Measurements from ENCODE around the gene PARD3B.

PARD3B gene

DNA sequence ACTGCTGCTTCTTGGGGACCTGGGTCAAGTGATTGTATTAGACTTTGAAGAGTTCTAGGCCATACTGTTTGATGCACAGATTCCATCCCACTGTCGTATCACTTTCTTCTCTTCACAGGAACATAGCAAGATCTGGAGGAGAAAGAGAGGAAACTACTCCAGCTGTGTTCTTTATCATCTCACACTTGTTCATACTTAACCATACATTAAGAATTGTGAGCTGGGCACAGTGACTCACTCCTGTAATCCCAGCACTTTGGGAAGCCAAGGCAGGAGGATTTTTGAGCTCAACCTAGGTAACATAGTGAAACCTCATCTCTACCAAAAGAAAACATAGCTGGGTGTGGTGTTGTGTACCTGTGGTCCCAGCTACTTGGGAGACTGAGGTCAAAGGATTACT is 111.7 kb downstream of the PARD3B start:
- no peak for DNase-seq (ENCODE audit: low read depth in 2 of 2)

DNA sequence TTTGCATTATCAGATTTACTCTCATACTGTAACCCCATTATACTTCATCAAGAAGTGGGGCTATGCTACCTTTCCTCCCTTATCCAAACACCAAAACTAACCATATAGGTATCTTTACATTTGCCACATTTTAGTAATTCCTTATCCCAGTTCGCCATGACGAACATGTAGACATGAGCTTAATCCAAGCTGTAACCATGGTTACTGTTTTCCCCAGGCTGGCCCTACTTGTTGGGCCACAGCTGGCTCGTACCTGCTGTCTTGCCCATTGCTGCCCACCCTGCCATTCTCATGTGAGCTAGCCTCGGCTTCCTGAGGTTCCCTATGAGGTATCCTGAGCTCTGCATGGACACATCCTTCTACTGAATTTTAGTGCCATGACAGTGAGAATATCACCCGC is 117.7 kb downstream of the PARD3B start:
- DNase-seq (ENCODE audit: low read depth in 2 of 2): no peak

DNA sequence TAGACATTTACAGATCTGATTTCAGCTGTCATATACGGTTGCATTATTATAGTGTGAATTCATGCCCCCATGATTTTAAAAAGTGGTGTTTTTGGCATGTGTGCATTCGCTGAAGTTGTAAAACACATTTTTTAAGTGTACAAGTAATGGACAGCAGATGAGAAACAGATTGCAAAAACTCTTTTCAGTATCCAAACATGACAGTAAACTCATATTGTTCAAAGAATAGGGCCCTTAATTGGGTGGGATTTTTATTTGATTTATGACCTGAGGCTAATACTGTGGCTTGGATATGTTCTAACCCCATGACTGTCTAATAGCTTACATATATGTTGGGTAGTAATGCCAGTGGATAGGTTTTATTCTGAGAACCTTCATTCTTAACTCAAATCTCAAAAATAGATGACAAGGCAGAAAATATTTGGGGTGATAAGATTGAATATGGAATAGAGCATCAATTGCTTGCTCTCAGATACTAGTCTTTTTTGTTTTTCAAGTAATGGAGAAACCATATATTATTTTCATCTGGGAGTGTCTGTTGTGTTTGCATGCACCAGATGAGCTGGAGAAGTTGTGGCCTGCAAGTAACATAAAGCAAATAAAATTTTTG is 118.6 kb downstream of the PARD3B start:
- DNase-seq (ENCODE audit: low read depth in 2 of 2): no peak

DNA sequence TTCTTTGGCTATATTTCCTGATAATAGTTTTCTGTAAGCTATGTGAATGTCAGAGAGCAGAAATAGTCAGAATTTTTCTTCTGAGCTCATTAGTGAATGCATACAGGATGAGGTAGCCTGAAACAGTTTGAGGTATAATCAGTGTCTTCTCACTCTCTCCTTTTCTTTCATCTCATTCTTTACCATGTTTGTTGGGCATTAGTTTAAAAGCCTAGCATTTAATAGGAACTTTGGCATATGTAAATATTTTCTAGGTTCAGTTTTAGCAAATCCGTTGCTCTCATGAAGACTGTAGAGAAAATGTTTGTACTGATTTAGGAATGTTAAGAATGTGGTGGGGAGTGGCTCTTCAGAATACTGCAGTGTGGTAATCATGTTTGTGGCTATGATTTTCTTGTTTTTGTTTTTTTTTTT is 119.4 kb downstream of the PARD3B start:
- DNase-seq (ENCODE audit: low read depth in 2 of 2): no peak

DNA sequence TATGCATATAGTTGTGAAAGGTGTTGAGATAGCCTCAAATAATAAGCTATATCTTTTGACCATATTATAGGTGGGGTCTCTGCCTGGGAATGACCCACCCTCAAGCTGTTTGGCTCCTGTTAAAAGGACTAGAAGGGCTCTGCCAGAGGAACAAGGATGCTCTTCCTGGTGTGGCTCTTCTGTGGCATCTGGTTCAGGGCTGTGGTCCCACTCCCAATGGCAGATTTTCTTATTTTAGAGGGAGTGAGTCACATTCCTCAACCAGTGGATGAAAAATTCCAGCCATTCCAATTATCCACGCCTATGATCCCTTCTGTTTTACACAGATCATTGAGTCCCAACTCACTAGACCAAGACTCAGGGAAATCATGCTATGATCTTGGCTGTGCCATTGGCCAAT is 119.9 kb downstream of the PARD3B start:
- DNase-seq (ENCODE audit: low read depth in 2 of 2): no peak

DNA sequence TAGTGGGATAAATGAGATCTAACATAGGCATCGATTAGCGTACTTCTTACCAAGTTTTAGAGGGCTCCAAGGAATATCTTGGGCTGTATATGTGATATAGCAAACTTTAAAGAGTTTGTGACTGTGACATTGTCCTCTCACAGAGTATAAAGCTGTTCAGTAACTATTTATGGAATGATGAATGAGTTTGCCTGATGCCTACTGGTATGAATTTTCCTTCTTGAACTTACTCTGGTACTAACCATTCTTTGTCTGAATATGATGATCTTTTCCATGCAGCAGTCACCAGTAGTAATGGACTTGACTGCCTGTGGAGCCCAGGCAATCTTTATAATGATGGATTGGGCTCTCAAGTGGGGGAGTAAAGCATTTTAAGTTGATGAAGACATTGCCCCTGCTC is 120.5 kb downstream of the PARD3B start:
- DNase-seq (ENCODE audit: low read depth in 2 of 2): no peak

DNA sequence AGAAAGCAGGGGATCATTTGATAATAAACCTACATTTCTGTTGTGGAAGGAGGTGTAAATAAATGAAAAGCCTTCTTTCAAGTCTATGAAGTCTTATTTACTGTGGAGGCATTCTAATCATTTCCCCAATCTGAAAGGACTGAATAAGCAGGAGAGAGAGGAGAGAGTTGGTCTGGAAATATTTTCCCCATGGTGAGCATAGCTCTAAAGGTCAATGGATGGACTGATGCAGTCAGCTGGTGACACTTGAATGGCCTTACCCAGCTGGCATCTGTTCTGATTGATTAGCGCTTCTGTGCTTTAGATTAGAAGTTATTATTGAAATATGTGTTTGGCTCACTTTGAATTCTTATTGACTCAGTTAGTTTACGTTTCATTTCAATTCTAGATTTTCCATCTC is 122.7 kb downstream of the PARD3B start:
- DNase-seq (ENCODE audit: low read depth in 2 of 2): no peak

DNA sequence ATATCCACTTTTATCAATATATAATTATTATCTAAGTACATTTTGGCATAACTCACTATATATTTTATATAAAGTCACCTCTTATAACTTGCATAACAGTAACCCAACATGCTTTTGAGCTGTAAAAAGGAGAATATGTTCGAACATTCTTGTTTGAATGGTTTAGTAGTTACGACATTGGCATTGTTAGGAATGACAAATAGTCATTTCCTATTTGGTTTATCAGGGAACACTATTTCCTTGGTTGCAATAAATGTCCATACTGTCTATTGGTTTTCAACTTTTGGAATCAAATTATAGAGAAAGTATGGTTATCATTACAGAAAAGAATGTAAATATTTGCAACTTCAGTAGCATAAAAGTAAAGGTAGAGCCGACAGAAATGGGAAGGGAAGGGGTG is 124.1 kb downstream of the PARD3B start:
- no peak for DNase-seq (ENCODE audit: low read depth in 2 of 2)

DNA sequence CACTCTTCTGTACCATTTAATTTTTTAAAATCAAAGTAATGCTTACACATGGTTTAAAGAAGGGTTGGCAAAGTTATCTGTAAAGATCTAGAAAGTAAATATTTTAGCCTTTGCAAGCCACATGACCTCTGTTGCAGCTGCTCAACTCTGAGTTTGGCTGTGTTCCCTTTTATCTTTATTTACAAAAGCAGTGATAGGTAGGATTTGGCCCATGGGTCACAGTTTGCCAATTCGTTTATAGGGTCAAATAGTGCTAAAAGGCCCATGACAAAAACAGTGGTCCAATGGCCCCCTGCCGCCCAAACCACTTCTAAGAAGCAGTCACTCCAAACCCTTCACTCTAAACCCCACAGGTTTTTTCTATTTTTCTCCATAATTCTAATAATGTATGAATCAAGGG is 124.8 kb downstream of the PARD3B start:
- DNase-seq (ENCODE audit: low read depth in 2 of 2): no peak

DNA sequence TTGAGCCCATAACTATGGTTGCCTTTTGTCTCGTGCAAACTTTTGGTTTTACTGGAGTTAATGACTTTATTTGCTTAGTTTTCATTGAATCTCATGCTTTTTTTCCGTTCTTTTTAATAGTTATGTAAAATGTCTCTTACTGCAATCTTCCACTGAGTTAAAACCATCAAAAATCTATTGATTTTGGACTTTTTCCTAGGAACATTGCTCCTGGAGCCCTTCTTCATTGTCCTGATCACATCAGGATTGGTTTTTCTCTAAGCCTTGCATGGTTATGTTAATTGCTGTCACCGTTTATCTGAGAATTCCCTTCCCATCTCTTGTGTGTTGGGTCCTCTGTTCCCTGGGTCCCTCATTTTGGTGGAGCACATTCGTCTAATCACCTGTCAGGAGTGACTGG is 125.5 kb downstream of the PARD3B start:
- no peak for DNase-seq (ENCODE audit: low read depth in 2 of 2)

DNA sequence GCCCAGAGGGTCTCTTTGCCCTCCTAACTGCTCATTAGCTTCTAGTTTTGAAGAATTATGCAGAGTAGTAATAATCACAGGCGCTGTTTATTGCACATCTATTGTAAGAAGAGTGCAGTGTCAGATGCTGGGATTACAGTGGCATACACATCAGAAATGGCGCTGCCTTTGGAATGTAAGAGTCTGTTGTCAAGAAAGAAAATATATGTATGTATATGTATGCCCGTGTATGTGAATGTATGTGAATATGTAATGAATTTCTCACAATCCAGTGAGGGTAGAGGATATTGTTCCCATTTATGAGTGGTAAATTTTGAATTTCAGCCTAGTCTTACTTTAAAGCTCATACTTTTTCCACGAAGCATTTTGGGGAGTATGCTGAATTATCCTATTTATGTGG is 127.5 kb downstream of the PARD3B start:
- DNase-seq (ENCODE audit: low read depth in 2 of 2): no peak

DNA sequence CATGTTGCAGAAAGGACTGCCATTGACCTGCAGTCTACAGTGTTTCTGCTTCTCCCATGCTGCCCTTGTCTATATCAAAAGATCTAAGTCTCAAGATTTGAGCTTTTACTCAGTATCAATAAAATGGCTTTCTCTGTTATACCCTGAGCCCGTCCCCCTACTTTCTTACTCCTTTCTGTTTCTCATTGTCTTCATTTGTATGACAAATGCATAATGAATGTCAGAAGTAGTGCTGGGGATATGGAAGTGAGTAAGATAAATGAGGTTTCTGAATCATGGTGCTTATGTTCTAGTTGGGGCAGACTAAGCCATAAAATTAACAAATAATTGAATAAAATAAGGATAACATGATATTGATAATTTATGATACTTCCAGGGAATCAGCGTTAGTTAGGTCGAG is 128.6 kb downstream of the PARD3B start:
- DNase-seq (ENCODE audit: low read depth in 2 of 2): no peak

DNA sequence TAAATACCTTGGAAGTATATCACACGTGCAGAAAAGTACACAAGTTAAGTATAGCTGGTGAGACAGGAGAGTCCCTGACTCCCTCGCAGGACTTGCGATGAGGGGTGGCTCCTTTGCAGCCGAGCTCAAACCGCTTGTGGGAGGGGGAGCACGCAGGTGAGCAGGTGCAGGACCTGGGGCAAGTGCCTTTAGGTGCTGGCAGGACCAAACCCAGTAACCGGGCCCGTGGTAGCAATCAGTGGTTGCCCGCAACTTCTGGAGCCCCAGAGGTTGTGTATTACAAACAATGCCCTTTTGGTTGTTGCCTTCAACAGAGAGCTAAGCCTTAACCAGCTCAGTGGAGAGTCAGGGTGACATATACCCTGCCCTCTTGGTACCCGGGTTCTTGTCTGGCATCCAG is 132.8 kb downstream of the PARD3B start:
- no peak for DNase-seq (ENCODE audit: low read depth in 2 of 2)

DNA sequence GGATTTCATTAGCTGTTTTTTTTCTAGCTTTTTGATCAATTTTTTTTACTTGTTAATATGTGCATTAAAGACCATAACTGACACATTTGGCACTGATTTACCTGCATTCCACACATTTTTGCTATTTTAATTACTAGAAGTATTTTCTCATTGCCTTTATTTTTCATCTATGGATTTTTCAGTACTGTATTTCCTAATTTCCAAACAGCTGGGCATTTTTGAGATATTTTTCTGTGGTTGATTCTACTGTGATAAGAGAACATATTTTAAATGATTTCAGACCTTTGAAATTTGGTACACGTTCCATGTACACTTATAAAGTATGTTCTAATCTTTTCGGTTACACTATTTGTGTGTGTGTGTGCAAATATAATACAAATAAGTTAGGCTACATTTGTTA is 135.3 kb downstream of the PARD3B start:
- no peak for DNase-seq (ENCODE audit: low read depth in 2 of 2)

DNA sequence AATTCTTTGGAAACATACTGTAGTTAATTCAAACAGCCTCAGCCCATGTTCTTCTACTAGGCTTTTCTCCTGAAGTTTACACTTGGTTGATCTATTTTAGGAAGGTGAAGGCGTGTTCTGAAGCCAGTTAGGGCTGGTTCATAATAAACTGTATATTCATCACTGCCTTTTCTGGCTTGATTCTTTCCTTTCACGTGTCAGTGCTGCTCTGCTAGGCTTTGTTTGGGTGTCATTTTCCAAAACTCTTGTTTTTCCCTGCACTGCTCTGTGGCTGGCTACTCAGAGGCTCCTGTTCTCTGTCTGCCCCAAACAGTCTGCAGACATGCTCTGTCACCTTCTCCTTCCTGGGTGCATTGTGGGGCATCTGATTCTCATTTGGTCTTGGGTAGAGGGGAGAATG is 136.1 kb downstream of the PARD3B start:
- no peak for DNase-seq (ENCODE audit: low read depth in 2 of 2)

DNA sequence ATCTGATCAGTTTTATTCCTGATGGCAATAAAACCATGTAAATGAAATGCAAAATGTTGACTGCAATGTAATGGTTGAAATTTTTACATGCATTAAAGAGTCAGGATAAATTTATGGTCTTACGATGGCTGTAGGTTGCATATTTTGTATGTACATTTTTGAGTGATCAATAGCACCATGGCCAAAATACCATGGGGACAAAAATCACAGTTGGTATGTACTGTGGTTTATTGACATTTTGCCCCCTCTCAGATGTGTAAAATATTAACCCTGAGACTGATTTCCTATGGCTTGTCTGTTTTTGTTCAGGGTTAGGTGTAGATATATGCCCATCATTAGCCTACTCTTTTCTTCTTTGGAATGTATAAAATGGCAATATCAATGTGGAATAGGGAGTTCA is 138.1 kb downstream of the PARD3B start:
- DNase-seq (ENCODE audit: low read depth in 2 of 2): no peak

DNA sequence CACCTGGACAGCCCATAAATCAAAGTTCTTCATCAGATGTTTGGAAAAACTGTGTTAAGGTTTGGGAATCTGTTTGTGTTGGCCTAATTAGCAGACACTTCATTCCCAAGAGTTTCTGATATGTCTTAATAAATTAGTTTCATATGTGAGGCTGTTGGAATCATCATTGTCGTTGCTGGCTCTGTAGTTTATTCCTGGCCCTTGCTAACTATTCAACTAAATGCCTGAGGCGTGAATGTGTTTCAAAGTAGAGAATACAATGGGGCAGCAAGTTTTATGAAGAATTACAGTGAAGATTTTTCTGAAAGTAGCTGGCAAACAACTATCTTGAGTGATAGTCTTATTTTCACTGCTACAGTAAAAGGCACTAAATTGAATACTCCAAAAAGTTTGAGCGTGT is 141.1 kb downstream of the PARD3B start:
- no peak for DNase-seq (ENCODE audit: low read depth in 2 of 2)

DNA sequence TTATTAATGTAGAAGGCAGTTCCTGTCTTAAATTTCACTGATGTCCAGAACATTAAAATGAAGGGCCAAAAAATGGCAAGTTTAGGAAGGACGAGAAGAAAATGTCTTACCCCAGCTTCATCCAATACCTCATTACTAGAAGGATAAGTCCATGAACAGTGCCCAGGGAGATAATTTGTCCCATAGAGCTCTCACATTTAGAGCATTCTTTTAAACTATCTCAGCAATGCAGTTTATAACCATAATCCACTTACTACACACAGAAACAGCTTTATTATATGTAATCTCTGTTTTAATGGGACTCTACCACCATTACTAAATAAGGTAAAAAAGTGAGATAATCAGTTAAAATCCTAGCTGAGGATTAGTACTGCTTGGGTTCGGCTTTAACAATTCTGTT is 142.5 kb downstream of the PARD3B start:
- no peak for DNase-seq (ENCODE audit: low read depth in 2 of 2)

DNA sequence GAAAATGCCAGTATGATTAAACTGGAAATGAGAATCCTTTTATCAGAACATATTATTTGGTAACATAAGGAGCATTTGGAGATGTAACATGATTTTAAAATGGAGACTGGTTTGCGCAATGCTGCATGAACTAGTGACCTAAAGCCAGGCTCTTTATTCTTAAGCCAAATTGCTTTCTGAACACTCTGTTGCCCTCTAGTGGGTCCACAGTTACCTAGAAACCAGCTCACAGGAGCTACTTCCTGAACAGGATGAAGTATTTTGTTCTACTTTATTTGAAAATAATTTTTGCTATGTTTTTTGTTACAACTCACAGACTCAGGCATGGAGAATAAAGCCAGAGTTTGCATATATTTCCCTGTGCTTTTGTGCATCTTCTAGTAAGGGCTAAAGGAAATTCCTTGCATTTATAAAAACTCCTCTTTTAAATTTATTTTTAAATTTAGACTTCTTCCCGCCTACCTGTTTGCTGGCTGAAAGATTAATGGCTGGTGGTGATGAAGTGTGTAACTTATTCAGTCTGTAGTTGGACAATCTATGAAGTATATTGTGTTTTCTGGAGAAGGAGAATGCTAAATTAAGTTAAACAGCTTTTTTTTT is 146.7 kb downstream of the PARD3B start:
- peak in 1 of 2 donors; percentile 6 for DNase-seq (ENCODE audit: low read depth in 2 of 2)

DNA sequence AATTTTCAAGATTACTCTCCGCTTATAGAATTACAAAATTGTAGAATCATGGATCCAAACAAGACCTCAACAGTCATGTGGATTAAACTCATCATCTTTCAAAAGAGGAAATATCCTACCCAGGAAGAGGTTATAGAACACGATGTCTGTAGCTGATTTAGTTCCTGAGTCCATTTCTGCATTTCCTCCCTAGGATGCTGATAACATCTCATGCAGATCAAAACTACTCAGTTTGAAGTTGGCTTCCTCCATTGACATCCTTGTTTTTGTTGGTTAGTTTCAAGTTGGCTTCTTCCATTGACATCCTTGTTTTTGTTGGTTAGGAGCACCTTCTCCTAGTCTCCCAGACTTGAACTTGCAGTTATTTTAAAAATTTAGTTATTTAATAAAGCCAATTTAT is 147.5 kb downstream of the PARD3B start:
- no peak for DNase-seq (ENCODE audit: low read depth in 2 of 2)

DNA sequence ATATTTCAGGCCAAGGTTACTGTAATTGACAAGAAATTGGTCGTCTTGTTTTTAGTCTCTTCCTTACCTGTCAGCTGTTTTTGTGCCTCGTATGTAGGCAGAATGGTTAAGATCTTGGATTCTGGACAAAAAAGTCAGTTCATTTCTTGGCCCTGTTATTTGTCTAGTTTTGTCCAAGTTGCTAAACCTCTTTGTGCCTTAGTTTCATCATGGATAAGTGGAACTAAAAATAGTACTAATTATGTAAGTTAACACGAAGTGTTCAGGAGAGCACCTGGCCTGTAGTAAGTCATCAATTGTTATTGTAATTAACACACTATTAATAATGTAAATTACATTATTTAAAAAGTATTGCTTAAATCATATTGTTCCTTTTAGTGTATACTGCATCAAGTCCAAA is 148.0 kb downstream of the PARD3B start:
- no peak for DNase-seq (ENCODE audit: low read depth in 2 of 2)

DNA sequence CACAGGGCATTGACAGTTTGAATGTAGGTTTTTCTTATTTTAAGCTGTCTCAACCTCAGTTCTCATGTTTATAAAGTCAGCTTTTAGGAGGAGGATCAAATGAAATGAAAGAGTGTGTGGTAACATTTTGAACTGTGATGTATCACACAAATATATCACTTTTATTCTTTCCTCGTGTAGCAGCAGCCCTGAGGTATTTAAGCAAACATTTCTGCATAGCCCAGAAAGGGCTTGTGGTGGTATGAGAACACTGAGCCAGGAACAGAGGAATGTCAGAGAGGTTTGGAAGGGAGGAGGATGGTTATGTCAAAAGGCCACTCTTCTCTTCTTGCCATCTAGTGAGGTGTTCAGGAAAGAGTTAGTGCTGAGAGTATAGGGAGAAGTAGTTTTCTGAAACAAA is 150.2 kb downstream of the PARD3B start:
- no peak for DNase-seq (ENCODE audit: low read depth in 2 of 2)

DNA sequence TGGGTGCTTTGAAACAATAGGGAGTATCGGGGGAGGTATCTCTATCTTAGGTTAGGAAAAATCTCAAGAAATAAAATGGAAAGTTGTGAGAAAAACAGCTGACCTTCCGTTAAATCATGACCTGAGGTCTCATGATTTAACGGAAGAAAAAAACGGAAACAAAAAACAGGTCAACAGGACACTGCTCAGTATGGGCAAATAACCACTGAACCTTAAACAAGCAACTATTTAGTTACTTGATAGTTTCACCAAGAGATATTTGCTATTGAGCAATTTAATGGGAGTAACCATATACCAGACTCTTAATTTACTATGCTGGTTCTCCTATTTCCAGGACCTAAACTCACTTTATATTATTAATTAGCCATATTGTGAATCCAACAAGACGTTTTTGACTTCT is 150.8 kb downstream of the PARD3B start:
- no peak for DNase-seq (ENCODE audit: low read depth in 2 of 2)

DNA sequence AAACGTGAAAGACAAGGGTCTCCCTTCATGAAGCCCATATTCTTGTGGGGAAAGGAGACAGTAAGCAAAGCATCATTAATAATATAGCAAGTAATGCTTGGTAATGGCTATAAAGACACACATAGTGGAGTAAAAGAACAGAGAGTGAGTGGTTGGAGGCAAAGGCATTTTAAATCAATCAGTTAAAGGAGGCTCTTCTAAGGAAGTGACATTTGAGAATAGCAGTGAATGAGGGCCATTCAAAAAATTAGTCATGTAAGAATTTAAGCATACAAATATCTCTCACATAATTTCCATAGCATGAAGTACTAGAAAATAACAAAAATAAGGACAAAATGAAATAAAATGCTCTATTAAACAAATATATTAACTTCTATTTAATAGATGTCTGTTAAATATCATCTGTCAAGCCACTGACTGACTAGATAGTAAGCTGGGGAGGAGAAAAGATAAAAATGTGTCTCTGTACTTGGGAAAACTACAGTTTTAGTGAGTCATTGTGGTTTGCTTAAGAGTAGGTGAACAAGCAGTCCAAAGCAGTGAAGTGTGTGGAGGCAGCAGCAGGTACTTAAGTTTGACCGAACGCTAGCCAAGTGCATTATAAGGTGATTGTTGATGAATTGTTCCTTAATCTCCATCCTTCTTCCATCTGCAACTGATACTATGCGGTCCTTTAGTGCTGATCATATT is 160.1 kb downstream of the PARD3B start:
- DNase-seq (ENCODE audit: low read depth in 2 of 2): no peak

All from stimulated activated CD4-positive, alpha-beta T cell treated with anti-CD3 and anti-CD28 coated beads, Interleukin-15, amount 100 ng/mL, for 48 hours (primary cell).